Activated T-cell treated with anti-CD3 and anti-CD28 coated beads for 1 hour (primary cell): ENCODE data around the gene MNAT1.
"Not testable (repeated sequence)": the region's sequence is repeated elsewhere in the genome, so short reads cannot be mapped to it uniquely, and the experiment has no call there.

Experiments used
- DNase-seq: peaks from one replicate; pipeline ENCODE4 v3.0.0-alpha.2; 2020; ENCODE audit warnings: low read depth

MNAT1 gene

GRCh38 chr14:60805841-60806430, 71.4 kb downstream of the MNAT1 start:
- DNase-seq = no peak

GRCh38 chr14:60807247-60807646, 72.7 kb downstream of the MNAT1 start:
- DNase-seq = no peak

- DNase-seq = no peak
Measured at GRCh38 chr14:60807971-60808370, 73.4 kb downstream of the MNAT1 start.

GRCh38 chr14:60812987-60813386, 78.4 kb downstream of the MNAT1 start:
- DNase-seq = no peak

GRCh38 chr14:60815371-60815770, 80.8 kb downstream of the MNAT1 start:
- no peak for DNase-seq

GRCh38 chr14:60817113-60817512, 82.6 kb downstream of the MNAT1 start:
- DNase-seq = no peak

GRCh38 chr14:60819575-60819974, 85.0 kb downstream of the MNAT1 start:
- no peak for DNase-seq

- DNase-seq = no peak
Measured at GRCh38 chr14:60838601-60839000, 104.0 kb downstream of the MNAT1 start.

- DNase-seq = no peak
Measured at GRCh38 chr14:60839057-60839456, 104.5 kb downstream of the MNAT1 start.

- DNase-seq = no peak
Measured at GRCh38 chr14:60839657-60840056, 105.1 kb downstream of the MNAT1 start.

- DNase-seq = no peak
Measured at GRCh38 chr14:60840313-60840712, 105.8 kb downstream of the MNAT1 start.

GRCh38 chr14:60845523-60845922, 111.0 kb downstream of the MNAT1 start:
- DNase-seq = no peak

- DNase-seq = no peak
Measured at GRCh38 chr14:60848066-60848465, 113.5 kb downstream of the MNAT1 start.

- not testable (repeated sequence) for DNase-seq
Measured at GRCh38 chr14:60851692-60852091, 117.1 kb downstream of the MNAT1 start.

- no peak for DNase-seq
Measured at GRCh38 chr14:60856111-60856510, 121.5 kb downstream of the MNAT1 start.

GRCh38 chr14:60859525-60859924, 125.0 kb downstream of the MNAT1 start:
- no peak for DNase-seq

GRCh38 chr14:60861545-60862140, 127.1 kb downstream of the MNAT1 start:
- DNase-seq = no peak

- no peak for DNase-seq
Measured at GRCh38 chr14:60862283-60862682, 127.7 kb downstream of the MNAT1 start.

GRCh38 chr14:60863249-60863648, 128.7 kb downstream of the MNAT1 start:
- no peak for DNase-seq

GRCh38 chr14:60865378-60866127, 131.0 kb downstream of the MNAT1 start:
- DNase-seq = no peak

- DNase-seq = no peak
Measured at GRCh38 chr14:60867503-60868172, 133.1 kb downstream of the MNAT1 start.

- no peak for DNase-seq
Measured at GRCh38 chr14:60878121-60878520, 143.6 kb downstream of the MNAT1 start.

GRCh38 chr14:60878536-60878935, 144.0 kb downstream of the MNAT1 start:
- no peak for DNase-seq
